ENCODE results near the gene CENPP. TPM values are rescaled to one million over a fixed set of nuclear protein-coding genes. Genes with fewer than 3 reads are reported as not detected.

Gene CENPP
- total RNA-seq, 1 donor = 2.2 TPM

DNA sequence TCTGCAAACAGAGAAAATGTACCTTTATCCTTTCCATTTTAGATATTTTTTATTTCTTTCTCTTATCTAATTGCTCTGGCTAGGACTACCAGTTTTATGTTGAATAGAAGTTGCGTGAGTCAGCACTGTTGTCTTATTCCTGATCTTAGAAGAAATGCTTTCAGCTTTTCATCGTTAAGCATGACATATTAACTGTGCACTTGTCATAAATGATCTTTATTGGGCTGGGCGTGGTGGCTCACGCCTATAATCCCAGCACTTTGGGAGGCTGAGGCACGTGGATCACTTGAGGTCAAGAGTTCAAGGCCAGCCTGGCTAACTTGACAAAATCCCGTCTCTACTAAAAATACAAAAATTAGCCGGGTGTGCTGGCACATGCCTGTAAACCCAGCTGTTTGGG is 218.2 kb downstream of the CENPP start:
- TF ChIP-seq, protein P1, sequence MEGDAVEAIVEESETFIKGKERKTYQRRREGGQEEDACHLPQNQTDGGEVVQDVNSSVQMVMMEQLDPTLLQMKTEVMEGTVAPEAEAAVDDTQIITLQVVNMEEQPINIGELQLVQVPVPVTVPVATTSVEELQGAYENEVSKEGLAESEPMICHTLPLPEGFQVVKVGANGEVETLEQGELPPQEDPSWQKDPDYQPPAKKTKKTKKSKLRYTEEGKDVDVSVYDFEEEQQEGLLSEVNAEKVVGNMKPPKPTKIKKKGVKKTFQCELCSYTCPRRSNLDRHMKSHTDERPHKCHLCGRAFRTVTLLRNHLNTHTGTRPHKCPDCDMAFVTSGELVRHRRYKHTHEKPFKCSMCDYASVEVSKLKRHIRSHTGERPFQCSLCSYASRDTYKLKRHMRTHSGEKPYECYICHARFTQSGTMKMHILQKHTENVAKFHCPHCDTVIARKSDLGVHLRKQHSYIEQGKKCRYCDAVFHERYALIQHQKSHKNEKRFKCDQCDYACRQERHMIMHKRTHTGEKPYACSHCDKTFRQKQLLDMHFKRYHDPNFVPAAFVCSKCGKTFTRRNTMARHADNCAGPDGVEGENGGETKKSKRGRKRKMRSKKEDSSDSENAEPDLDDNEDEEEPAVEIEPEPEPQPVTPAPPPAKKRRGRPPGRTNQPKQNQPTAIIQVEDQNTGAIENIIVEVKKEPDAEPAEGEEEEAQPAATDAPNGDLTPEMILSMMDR (IDR thresholded peaks at IDR 0.05; ENCODE audit: insufficient read depth, low read depth, low read length) = no peak

DNA sequence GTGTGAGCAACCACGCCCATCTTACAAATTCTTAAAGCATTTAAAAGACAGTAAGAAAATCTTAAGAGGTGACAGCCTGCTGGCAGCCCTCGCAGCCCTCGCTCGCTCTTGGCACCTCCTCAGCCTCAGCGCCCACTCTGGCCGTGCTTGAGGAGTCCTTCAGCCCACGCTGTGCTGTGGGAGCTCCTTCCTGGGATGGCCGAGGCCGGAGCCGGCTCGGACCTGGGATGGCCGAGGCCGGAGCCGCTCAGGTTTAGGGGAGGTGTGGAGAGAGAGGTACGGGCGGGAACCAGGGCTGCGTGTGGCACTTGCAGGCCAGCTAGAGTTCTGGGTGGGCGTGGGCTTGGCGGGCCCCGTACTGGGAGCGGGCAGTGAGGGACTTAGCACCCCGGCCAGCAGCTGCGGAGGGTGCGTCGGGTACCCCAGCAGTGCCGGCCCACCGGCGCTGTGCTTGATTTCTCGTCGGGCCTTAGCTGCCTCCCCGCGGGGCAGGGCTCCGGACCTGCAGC is 219.3 kb downstream of the CENPP start:
- no peak for DNase-seq (ENCODE audit: low read depth)
- no peak overlapping the region for H3K4me3 ChIP-seq (ENCODE audit: low read depth, low read length)

More for the DNA sequence above, 218.2 kb downstream of the CENPP start:
- no peak overlapping the region for H3K4me3 ChIP-seq (ENCODE audit: low read depth, low read length)
- DNase-seq (ENCODE audit: low read depth) = peak; percentile 85

DNA sequence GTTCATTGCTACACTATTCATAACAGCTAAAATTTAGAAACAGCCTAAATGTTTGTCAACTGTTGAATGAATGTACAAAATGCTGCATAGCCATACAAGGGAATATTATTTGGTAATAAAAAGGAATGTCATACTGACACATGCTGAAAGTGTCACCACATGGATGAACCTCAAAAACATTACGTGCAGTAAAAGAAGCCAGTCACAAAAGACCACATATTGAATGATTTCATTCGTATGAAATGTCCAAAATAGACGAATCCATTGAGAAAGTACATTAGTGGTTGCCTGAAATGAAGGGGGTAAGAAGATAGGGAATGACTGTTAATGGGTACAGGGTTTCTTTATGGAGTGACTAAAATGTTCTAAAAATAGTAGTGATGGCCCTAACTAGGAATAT is 221.6 kb downstream of the CENPP start:
- TF ChIP-seq, protein P1 (IDR thresholded peaks at IDR 0.05; ENCODE audit: insufficient read depth, low read depth, low read length) = no peak
- H3K4me3 ChIP-seq (ENCODE audit: low read depth, low read length) = no peak overlapping the region
- no peak for DNase-seq (ENCODE audit: low read depth)

More for the DNA sequence above, 219.3 kb downstream of the CENPP start:
- TF ChIP-seq, protein P1 (IDR thresholded peaks at IDR 0.05; ENCODE audit: insufficient read depth, low read depth, low read length) = no peak

DNA sequence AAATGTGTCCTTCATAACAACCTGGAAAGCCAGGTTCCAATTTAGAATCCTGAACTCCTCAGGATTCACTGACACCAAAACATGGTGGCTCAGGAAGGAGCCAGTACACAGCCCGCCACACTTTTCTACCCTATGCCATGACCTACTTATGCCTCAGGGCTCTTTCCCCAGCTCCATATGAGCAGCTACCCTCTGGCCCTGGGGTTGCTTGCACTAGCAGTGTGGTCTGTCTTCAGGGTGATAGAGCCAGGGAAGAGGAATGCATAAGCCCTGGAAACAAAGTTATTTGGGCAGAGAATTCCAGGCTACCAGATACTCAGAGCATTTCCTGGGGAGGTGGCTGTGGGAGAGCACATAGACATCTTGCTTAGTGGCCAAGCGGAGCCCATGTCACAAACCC is 225.0 kb downstream of the CENPP start:
- TF ChIP-seq, protein P1 (IDR thresholded peaks at IDR 0.05; ENCODE audit: insufficient read depth, low read depth, low read length) = no peak
- H3K4me3 ChIP-seq (ENCODE audit: low read depth, low read length) = no peak overlapping the region
- no peak for DNase-seq (ENCODE audit: low read depth)

DNA sequence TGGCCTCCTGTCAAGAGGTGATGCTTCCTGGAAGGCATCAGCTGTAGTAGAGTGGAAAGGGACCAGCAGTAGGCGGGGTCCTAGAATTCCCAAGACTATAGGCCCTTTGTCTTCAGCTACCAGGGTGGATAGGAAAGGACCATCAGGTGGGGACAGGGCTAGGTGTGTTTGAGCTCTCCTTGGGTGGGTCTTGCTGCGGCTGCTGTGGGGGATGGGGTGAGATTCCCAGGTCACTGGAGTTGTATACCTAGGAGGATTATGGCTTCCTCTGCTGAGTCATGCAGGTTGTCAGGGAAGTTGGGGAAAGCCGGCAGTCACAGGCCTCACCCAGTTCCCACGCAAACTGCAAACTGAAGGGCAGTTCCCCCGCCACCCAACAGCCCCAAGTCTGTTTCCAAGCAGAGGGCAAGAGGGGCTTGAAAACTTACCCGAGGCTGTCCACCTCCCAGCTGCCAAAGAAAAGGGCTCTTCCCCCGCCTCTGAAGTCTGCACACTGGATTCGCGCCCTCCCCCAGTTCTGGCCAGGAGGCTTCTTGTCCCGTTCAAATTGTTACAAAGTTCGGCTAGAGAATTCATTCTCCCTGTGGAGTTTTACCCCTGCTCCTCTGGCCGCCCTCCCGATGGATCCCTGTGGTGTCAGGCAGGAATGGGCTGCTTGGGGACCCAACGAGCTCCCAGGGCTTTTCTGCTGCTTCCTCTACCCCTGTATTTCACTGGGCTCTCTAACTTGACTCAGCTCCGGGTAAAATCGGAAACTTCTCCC is 233.0 kb downstream of the CENPP start:
- TF ChIP-seq, protein P1 (IDR thresholded peaks at IDR 0.05; ENCODE audit: insufficient read depth, low read depth, low read length) = no peak
- H3K4me3 ChIP-seq (ENCODE audit: low read depth, low read length) = no peak overlapping the region
- DNase-seq (ENCODE audit: low read depth) = no peak

DNA sequence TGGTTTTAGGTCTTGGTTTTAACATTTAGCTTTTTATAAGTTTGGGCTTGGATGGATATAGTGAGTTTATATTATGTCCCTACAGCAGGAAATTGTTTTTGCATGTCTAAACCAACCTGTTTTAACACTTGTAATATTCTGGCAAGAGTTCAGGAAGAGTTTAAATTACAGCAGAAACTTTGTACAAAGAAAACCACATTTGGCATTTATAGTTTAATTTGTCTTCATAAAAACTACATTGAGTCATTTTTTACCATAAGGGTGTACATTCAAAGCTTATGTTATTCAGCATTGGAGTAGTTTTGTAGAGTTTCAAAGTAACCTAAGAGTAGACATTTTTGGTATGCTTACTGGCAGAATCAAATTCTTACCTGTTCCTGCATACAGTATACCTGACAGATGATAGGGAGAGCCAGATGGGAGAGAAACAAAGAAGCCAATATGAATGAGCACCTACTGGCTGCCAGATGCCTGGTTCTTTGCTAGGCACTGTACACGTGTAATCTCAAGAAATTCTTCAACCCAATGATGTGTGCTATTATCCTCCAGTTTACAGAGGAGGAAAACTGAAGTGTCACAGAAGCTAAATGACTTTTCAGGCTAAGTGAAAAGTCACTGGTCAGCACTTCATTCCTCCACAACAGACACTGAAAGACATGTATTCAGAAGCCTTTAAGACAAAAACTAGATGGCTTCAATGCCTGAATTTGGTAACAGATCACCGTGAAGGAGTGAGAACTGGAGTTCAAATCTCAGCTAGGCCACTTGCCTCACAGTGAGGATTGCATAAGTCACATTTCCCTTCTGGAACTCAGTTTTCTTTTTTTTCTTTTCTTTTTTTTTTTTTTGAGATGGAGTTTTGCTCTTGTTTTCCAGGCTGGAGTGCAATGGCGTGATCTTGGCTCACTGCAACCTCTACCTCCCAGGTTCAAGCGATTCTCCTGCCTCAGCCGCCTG is 235.9 kb downstream of the CENPP start:
- TF ChIP-seq, protein P1 (IDR thresholded peaks at IDR 0.05; ENCODE audit: insufficient read depth, low read depth, low read length) = no peak
- H3K4me3 ChIP-seq (ENCODE audit: low read depth, low read length) = no peak overlapping the region
- DNase-seq (ENCODE audit: low read depth) = peak; percentile 77

Data from fibroblast of villous mesenchyme (primary cell).